ENCODE data around the gene GLIS1. TPM values are rescaled to one million over a fixed set of nuclear protein-coding genes. Genes with fewer than 3 reads are reported as not detected.

Gene GLIS1
- total and polyA plus RNA-seq, 2 donors (not counting 3 experiments of a cell fraction or from before 2014, with no cell fraction given): not detected

DNA sequence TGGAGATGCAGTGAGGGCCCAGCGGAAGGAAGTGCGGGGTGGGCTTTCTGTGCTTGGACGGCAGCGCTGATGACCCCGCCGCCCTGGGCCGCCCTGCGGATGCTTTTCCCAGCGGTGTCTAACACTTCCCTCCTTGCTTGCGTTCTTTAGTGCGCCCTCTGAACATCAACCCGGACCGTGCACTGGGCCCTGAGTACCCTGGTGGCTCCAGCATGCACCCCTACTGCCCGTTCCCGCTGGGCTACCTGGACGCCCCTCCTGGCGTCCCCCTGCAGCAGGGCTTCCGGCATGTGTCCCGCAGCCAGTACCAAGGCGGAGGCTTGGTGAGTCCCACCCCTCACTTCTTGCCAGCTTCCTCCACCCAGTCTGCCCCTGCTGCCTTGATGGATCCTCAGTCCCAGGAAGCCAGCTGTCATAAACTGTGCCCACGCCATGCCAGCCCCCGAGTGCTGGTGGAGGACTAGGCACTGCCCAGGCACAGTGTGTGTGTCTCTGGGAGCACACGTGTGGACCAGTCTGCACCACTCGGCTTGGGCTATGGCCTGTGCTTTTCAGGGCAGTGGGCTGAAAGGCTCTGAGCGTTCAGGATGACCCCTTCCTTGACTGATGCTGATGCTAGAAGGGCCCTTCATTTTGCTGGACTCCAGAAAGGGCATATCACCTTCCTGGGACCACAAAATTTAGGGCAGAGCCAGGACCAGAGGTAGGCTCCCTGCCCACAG is 277.5 kb downstream of the GLIS1 start:
- ChIA-PET POLR2A (no interaction called here), CTCF (no interaction called here)
- H3K9me1 ChIP-seq (replicated peaks; ENCODE audit: control insufficient read depth, extremely low read depth, insufficient read depth, low read length): no peaks in the 10 kb centered on the region
- H3K79me2 ChIP-seq (ENCODE audit: control insufficient read depth, insufficient read depth, low read length): no peaks in the 10 kb centered on the region
- no peaks in the 10 kb centered on the region for H3K36me3 ChIP-seq (ENCODE audit: control insufficient read depth in 2 of 2, extremely low read depth in 1 of 2, insufficient read depth in 2 of 2, low read length in 2 of 2)
- DNase-seq (ENCODE audit: low read depth, low spot score) (no peak), FAIRE-seq (no peak)
- no peaks in the 10 kb centered on the region for H3K9me3 ChIP-seq (replicated peaks; ENCODE audit: control insufficient read depth, insufficient read depth, low read length)
- TF ChIP-seq MYC (IDR thresholded peaks at IDR 0.05; ENCODE audit: low read depth, low read length) (no peak), POLR2AphosphoS5 (IDR thresholded peaks at IDR 0.05; ENCODE audit: insufficient read depth, low read depth, low read length) (no peak), CTCF (IDR thresholded peaks at IDR 0.05; ENCODE audit: extremely low read depth in 1 of 2, insufficient read depth in 1 of 2, low read depth in 1 of 2, low read length in 2 of 2) (no peak), GATA2 (IDR thresholded peaks at IDR 0.05; ENCODE audit: insufficient read depth, insufficient read length, low read depth, low read length) (no peak)
- TF ChIP-seq, protein P1, sequence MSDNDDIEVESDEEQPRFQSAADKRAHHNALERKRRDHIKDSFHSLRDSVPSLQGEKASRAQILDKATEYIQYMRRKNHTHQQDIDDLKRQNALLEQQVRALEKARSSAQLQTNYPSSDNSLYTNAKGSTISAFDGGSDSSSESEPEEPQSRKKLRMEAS (IDR thresholded peaks at IDR 0.05; ENCODE audit: insufficient read depth, insufficient read length): no peak
- H3K4me1 ChIP-seq (ENCODE audit: control insufficient read depth, extremely low read depth, insufficient read depth, low read length): no peaks in the 10 kb centered on the region
- dilution Hi-C loops (cut with MboI; ENCODE audit: extremely low pct_ligation_motif_present, low sequenced_read_pairs): no loop called here
- no peak overlapping the region for H2AFZ ChIP-seq (ENCODE audit: low read depth, low read length)
- no peak overlapping the region for H3K4me3 ChIP-seq (replicated peaks in 1 of 3; ENCODE audit: insufficient read depth in 1 of 3, low read depth in 1 of 3, low read length in 3 of 3)
- H3K27ac ChIP-seq (ENCODE audit: insufficient read depth, low read depth, low read length): no peak overlapping the region
- H3K9ac ChIP-seq (replicated peaks; ENCODE audit: extremely low read depth, insufficient read depth, low read length): no peak overlapping the region
- H4K20me1 ChIP-seq (replicated peaks; ENCODE audit: control insufficient read depth, extremely low read depth, insufficient read depth, low read length): no peaks in the 10 kb centered on the region
- no peaks in the 10 kb centered on the region for H3K27me3 ChIP-seq (ENCODE audit: control insufficient read depth in 2 of 2, insufficient read depth in 2 of 2, low read length in 2 of 2)
- intact Hi-C loops (cut with micrococcal nuclease): no loop called here
- BruUV-seq (replicated peaks): no TSS peak
- H3K4me2 ChIP-seq (ENCODE audit: insufficient read depth, low read length): no peak overlapping the region
